HUES48 (cell line): Measurements from ENCODE around the gene SMYD3.

Experiments used
- H3K27ac ChIP-seq: one replicate; pipeline ENCODE4 v1.7.0; 2013; ENCODE audit warnings: low read depth, low read length, inconsistent platforms
- H3K27me3 ChIP-seq: 2 replicates; pipeline ENCODE4 v1.6.1; 2013; ENCODE audit warnings: mild to moderate bottlenecking, low read length; ENCODE audit not compliant: control insufficient read depth, insufficient read depth
- H3K36me3 ChIP-seq: 2 replicates; pipeline ENCODE4 v1.6.1; 2013; ENCODE audit warnings: low read length; ENCODE audit not compliant: control insufficient read depth, insufficient read depth
- H3K4me1 ChIP-seq: 2 replicates; pipeline ENCODE4 v1.6.1; 2013; ENCODE audit warnings: mild to moderate bottlenecking, low read length; ENCODE audit not compliant: control insufficient read depth, insufficient read depth
- H3K4me3 ChIP-seq: 2 replicates; pipeline ENCODE4 v1.5.1; 2013; ENCODE audit warnings: mild to moderate bottlenecking, low read depth, low read length
- H3K9ac ChIP-seq: 2 replicates; pipeline ENCODE4 v1.6.1; 2013; ENCODE audit warnings: mild to moderate bottlenecking, low read depth, low read length, moderate library complexity
- H3K9me3 ChIP-seq: 2 replicates; pipeline ENCODE4 v1.6.1; 2013; ENCODE audit warnings: low read length; ENCODE audit not compliant: control insufficient read depth, insufficient read depth

The SMYD3 gene

DNA sequence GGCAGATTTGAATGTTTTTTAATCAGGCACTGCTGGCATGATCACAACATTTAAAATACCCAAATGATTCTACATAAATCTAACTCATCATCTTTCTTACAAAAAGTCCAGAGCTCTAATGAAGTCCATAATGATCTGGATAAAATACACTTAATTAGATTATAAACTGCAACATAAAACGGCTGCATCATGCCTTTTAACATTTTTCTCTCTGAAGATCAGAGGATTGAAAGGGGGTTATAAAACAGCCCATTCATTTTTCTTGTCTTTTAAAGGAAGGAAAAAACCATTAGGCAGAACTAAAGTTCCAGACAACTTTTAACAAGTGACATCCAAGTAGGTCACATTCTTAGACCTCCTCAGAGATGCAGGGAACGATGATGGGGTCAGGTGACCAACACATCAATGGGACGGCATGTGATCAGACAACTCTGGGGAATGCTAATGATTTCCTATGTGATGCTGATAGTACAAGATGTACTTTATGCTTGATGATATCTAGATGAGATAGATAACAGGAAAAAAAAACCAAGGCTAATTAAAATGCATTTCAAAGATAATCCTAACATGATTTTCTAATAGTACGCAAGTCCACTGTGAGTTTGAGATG, 455.1 kb downstream of the SMYD3 start:
- no peaks in the 10 kb centered on the region for H3K36me3 ChIP-seq
- H3K9ac ChIP-seq: no peak overlapping the region
- 0 out of 2 replicates have a peak, but pooled peaks cover 6% of the 10 kb centered on the region for H3K4me1 ChIP-seq
- H3K27ac ChIP-seq: no peak overlapping the region
- no peak overlapping the region for H3K4me3 ChIP-seq
- no peaks in the 10 kb centered on the region for H3K9me3 ChIP-seq
- H3K27me3 ChIP-seq: no peaks in the 10 kb centered on the region

DNA sequence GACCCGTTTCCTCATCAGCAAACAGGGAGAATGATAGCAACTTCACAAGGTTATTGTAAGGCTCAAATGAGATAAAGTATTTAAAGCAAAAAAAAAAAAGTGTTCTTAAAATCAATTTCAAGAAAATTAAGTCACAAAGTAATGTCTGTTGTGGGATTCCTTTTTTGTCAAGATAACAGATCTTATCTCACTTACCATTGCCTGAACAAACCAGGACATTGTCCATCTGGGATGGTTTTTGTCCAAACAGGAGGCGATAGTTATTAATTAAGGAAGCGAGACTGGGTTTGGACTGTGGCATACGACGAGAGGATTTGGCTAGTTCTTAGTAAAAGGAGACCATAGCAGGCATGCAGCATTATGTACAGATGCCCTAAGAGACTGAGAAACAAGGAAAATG, 458.4 kb downstream of the SMYD3 start:
- Histone ChIP-seq H3K9me3 (no peaks in the 10 kb centered on the region), H3K9ac (no peak overlapping the region), H3K4me1 (0 out of 2 replicates have a peak, but pooled peaks cover 8% of the 10 kb centered on the region), H3K27ac (no peak overlapping the region), H3K36me3 (no peaks in the 10 kb centered on the region), H3K27me3 (no peaks in the 10 kb centered on the region), H3K4me3 (no peak overlapping the region)

DNA sequence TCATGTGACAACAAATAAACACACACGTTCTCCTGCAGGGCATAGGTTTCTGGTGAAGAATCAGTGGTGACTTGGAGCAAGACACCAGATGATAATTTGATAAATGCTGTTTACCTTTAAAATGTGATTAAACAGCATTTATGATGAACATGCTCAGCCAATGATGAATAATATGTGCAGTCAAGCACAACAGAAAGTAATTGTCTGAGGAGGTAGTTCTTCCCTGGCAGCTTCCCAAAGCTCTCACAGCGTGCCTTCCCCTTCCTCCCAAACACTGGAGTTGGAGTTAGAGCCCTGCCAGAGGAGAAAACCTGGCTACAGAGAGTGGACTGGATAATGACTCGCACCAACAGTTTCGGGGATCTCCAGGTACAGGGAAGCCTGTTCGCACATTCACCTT, 463.5 kb downstream of the SMYD3 start:
- H3K9ac ChIP-seq: no peak overlapping the region
- H3K27ac ChIP-seq: no peak overlapping the region
- H3K4me3 ChIP-seq: no peak overlapping the region
- H3K27me3 ChIP-seq: no peaks in the 10 kb centered on the region
- no peaks in the 10 kb centered on the region for H3K36me3 ChIP-seq
- H3K9me3 ChIP-seq: no peaks in the 10 kb centered on the region
- peaks cover 13% of the 10 kb centered on the region; the same call in 1 of the 2 replicates for H3K4me1 ChIP-seq

DNA sequence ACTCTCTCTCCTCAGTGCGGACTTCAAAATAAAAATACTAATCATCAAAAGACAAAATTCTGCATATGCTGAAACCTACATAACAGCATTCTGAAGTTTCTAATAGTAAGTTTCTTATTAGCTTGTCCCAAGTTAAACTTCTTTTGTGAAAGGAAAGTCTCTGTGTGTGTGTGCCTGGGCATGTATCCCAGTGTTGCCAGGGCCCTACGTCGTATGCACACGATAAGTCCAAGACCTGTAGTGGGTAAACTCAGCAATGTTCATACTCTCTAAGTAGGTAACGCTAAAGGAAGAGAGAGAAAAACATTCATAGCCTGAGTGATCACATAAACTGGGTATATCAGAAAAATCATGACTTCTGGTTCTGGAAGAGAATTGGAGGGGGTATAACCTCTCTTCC, 465.7 kb downstream of the SMYD3 start:
- Histone ChIP-seq H3K36me3 (no peaks in the 10 kb centered on the region), H3K9ac (no peak overlapping the region), H3K27me3 (no peaks in the 10 kb centered on the region), H3K9me3 (no peaks in the 10 kb centered on the region), H3K4me1 (peaks cover 5% of the 10 kb centered on the region; the same call in 1 of the 2 replicates), H3K27ac (no peak overlapping the region), H3K4me3 (no peak overlapping the region)

DNA sequence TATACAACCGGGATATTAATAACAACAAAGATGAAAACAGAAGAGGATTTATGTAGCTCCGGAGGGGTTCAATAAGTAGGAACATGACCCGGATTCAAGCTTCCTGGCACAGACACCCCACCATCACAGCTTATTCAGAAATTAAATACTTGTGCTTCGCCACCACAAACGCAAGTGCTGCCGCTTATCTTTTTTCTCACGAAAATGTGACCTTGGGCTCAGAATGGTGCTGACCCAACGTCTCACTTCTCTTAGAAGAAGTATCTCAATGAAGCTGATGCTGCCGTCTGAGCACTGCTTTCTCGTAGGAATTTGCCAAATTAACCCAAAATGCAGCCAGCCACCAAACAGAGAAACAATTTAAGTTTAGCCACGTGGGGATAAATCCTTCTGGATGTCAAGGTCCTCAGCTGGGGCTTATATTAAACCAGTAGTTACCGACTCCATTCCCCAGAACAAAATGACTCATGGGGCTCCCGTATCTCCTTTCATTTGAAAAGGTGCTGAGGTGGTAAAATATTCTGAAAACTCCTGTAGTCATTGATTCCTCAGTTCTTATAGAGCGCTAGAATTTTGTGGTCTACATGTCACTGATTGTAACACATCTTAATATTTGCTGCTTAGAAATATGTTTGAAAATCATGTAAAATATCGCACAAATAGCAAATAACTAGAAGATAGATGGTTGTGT, 466.7 kb downstream of the SMYD3 start:
- Histone ChIP-seq H3K36me3 (no peaks in the 10 kb centered on the region), H3K27me3 (no peaks in the 10 kb centered on the region), H3K9ac (no peak overlapping the region), H3K9me3 (no peaks in the 10 kb centered on the region), H3K4me3 (no peak overlapping the region), H3K4me1 (peaks cover 5% of the 10 kb centered on the region; the same call in 1 of the 2 replicates), H3K27ac (no peak overlapping the region)

DNA sequence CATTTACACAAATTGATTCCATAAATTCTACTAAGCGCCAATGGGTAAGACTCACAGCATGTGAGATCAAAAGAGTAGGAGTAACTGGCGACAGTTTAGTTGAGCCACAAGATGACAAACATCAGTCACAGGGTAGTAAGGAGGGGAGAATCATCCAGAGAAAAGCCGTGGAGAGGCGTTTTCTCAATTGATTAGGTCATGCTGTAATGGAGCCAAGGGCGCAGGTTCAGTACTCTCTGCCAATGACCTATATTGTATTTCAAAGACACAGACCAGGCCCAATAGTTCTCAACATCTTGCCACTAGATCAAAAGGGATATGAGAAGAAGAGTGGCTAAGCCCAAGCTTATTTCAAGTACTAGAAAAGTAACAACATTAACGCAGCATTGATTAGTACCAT, 467.5 kb downstream of the SMYD3 start:
- Histone ChIP-seq H3K4me3 (no peak overlapping the region), H3K27ac (no peak overlapping the region), H3K9me3 (no peaks in the 10 kb centered on the region), H3K9ac (no peak overlapping the region), H3K36me3 (no peaks in the 10 kb centered on the region), H3K4me1 (peaks cover 5% of the 10 kb centered on the region; the same call in 1 of the 2 replicates), H3K27me3 (no peaks in the 10 kb centered on the region)

DNA sequence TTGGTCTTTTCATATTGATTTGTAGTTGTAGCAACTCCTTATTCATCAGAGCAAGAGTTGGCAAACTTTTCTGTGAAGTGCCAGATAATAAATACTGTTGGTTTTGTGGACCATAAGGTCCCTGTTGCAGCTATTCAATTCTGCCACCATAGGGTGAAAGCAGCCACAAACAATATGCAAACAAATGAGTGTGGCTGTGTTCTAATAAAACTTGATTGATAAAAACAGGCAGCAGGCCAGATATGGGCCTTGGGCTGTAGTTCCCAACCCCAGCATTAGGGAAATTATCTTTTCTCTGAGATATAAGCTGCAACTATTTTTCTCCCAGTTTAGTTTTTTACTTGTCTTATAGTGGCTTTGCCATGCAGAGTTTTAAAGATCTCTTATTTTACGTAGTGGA, 469.2 kb downstream of the SMYD3 start:
- no peaks in the 10 kb centered on the region for H3K36me3 ChIP-seq
- no peak overlapping the region for H3K4me3 ChIP-seq
- H3K4me1 ChIP-seq: peaks cover 5% of the 10 kb centered on the region; the same call in 1 of the 2 replicates
- no peak overlapping the region for H3K9ac ChIP-seq
- no peaks in the 10 kb centered on the region for H3K9me3 ChIP-seq
- H3K27ac ChIP-seq: no peak overlapping the region
- no peaks in the 10 kb centered on the region for H3K27me3 ChIP-seq

DNA sequence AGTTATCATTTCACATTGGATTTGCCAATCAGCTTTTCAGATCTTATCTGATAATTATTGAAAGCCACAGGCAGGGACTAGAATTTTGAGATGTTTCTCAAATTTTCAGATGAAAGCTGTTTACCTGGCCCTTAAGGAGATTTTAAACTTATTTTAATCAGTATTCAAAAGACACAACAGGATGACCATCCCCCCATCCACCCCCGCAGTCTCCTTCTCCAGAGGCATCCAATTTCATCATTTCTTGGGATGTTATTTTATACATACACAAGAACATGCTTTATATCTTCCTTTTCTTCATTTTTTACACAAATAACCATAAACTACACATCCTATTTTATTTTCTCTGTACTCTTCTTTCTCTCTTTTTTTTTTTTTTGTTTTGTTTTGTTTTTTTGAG, 470.9 kb downstream of the SMYD3 start:
- Histone ChIP-seq H3K9me3 (no peaks in the 10 kb centered on the region), H3K4me3 (no peak overlapping the region), H3K27ac (no peak overlapping the region), H3K4me1 (peaks cover 5% of the 10 kb centered on the region; the same call in 1 of the 2 replicates), H3K27me3 (no peaks in the 10 kb centered on the region), H3K9ac (no peak overlapping the region), H3K36me3 (no peaks in the 10 kb centered on the region)

DNA sequence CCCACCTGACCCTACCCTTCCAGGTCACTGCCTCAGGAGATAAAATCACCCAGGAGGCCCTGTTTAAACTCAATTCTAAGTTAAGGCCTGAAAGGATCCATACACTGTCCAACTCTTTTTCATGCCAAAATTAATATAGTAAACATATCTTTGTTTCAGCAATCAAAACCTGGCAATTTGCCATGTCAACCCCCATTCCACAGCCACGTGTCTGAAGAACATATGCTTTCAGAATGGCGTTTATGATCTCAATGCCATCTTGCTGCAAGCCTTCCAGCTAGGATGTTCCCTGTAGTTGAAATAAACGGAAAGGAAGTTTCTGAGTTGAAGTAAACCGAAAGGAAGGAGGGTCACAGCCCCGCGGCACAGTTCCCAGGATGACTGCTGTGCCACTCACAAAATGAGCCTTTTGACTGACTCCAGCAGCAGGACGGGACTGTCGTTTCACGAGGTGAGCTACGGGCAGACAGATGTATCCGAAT, 472.0 kb downstream of the SMYD3 start:
- Histone ChIP-seq H3K4me3 (no peak overlapping the region), H3K36me3 (no peaks in the 10 kb centered on the region), H3K9me3 (no peaks in the 10 kb centered on the region), H3K9ac (no peak overlapping the region), H3K4me1 (peaks cover 5% of the 10 kb centered on the region; the same call in 1 of the 2 replicates), H3K27me3 (no peaks in the 10 kb centered on the region), H3K27ac (no peak overlapping the region)

DNA sequence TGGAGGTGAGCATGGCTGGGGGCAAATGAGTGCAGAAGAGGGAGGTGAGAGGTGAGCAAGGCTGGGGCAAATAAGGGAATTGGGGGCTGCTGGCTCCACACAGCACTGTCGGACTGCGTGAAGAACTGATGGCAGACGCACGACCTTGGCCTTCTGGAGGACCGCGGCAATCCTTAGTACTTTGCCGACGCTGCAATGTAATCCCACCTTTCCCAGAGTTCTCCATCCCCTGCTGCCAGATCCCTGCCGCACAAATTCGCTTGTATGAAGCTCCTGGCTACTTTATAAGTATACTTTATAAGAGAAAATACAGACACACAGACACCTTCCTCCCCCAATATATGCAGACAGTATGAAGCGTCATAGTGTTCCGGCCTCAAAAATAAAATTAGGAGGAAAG, 472.4 kb downstream of the SMYD3 start:
- no peak overlapping the region for H3K4me3 ChIP-seq

DNA sequence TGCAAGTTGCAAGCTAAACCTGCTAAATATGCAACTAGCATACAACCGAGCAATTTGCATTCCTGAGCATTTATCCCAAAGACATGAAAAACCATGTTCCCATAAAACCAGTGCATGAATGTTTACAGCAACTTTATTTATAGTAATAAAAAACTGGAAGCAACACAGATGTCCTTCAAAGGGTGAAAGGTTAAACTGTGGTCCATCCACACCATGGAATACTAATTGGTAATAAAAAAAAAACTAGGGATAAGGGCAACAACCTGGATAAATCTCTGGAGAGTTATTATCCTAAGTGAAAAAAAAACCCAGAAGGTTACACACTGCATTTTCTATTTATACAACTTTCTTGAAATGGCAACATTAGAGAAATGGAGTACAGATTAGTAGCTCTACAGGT, 474.1 kb downstream of the SMYD3 start:
- Histone ChIP-seq H3K27me3 (no peaks in the 10 kb centered on the region), H3K4me1 (no peaks in the 10 kb centered on the region), H3K4me3 (no peak overlapping the region), H3K36me3 (no peaks in the 10 kb centered on the region), H3K27ac (no peak overlapping the region), H3K9ac (no peak overlapping the region), H3K9me3 (no peaks in the 10 kb centered on the region)

More for the DNA sequence above, 472.4 kb downstream of the SMYD3 start:
- no peaks in the 10 kb centered on the region for H3K27me3 ChIP-seq
- H3K27ac ChIP-seq: no peak overlapping the region
- peaks cover 5% of the 10 kb centered on the region; the same call in 1 of the 2 replicates for H3K4me1 ChIP-seq
- H3K9me3 ChIP-seq: no peaks in the 10 kb centered on the region
- no peaks in the 10 kb centered on the region for H3K36me3 ChIP-seq
- H3K9ac ChIP-seq: no peak overlapping the region
